GM18861 (cell line): Measurements from ENCODE around the gene PAWR.
"Not testable (repeated sequence)": the region's sequence is repeated elsewhere in the genome, so short reads cannot be mapped to it uniquely, and the experiment has no call there.

Source experiments
- ATAC-seq: cut with Tn5 transposase; IDR thresholded peaks from one replicate; pipeline ENCODE4 v1.9.1; 2021; ENCODE audit not compliant: unreplicated experiment

The PAWR gene

DNA sequence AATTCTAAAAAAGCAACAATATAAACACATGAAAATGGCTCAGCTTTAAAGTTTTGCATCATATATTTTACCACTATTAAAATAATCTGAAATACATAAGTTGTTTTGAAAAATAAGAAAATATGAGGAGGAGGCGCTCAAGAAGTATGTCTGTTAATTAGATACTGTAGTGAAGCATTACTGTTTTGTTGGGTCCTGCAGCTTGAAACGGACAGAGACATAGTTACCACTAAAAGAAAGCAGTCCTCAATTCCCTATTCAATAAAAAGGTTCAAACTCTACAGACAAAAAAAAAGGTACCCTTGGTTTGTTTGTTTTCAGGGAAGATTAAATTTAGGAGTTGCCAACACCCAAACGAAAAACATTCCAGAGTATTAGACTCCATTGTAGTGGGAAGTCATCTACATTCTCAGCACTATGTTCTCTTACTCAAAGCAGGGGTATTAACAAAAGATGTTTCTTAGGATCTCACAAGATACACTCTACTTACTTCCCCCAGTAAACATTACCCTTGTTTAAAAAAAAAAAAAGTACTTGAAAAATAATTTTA is 3.0 kb downstream of the PAWR start:
- no peak for ATAC-seq

DNA sequence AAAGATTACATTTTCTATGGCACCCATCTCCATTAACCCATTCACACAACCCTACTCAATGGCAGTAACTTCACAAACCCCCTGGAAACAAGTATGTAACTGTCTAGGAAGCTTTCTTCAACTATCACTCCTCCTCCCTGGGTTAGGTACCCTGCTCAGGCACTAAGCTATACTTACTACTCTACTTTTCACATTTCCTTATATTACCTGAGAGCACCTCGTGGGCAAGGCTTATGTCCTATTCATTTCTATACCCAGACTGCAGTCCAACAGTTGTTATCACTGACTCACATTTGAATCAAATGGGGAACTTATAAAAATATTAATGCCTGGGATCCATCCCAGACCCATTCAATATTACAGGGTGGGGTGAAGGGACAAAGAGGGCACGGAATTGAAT is 4.6 kb downstream of the PAWR start:
- ATAC-seq = no peak

DNA sequence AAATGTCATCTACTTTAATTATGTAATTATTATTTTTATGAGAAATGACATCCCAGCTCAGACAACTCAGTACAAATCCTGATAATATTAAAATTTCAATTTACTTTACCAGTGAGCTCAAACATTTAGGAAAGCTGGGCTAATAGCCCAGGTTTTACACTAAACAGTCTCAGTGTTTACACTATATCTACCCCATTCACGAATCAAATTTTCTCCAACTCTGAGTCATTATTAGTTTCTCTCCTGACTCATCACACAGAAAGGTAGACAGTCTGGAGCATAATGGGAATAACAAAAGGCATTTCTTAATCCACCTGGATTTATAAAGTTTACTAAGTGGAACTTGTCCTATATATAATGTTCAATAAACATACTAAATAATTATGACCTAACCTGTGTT is 5.7 kb downstream of the PAWR start:
- no peak for ATAC-seq

DNA sequence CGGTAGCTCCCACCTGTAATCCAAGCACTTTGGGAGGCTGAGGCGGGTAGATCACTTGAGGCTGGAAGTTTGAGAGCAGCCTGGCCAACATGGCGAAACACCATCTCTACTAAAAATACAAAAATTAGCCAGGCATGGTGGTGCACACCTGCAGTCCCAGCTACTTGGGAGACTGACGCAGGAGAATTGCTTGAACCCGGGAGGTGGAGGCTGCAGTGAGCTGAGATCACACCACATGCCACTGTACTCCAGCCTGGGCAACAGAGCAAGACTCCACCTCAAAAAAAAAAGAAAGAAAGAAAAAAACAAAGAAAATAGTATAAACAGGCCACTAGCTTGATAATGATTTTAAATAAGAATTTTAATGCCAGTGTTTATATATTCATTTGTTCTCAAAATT is 6.4 kb downstream of the PAWR start:
- ATAC-seq = not testable (repeated sequence)

DNA sequence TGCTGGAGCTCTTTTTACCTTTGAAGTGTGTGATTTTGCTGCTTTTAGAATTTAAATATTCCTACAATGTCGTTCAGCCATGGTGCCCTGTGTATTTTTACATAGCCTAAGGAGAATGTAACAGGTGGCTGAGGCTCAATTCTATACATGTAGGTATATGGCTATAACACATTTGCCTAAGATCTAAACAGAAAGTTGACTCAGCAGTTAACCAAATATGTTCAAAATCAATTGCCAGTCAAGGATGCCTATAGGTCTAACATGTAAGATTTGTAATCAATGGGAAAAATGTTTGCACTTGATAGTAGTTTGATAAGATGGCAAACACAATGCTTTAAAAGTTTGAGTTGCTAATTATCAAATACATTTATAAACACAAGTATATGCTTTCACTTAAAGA is 8.2 kb downstream of the PAWR start:
- no peak for ATAC-seq

DNA sequence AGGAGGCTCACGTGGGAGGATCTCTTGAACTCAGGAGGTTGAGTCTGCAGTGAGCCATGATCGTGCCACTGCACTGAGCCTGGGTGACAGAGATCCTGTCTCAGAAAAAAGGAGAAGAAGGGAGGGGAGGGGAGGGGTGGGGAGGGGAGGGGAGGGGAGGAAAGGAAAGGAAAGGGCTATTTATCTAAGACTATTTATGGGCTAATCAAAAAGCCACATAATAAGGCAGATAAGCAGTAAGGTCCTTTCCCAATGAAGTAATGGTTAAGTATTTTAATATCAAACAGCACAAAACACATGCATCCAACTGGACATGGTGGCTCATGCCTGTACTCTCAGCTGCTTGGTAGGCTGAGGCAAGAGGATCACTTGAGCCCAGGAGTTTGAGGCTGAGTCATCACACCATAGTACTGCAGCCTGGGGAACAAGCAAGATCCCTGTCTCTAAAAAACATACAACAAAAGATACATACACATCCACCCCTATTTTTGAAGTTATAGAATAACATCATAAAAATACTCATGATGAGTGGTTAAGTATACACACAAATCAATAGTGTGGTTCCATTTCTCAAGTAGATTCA is 9.7 kb downstream of the PAWR start:
- ATAC-seq = no peak

DNA sequence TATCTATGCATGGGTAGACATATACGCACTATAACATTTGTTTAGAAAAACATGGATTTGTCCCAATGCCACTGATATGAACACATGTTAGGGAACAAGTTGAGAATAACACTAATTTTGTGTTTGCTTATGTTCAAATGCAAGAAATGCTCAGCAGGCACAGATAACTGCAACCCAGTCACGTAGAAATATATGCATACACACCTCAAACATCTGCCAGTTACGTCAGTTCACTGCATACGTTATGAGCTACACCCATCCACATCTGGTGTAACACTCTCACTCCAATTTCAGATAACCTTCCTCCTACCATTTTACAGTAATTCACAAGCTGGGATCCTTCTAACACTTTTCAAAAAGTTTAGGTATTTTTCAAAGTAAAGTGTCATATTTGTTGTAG is 10.7 kb downstream of the PAWR start:
- ATAC-seq = no peak

DNA sequence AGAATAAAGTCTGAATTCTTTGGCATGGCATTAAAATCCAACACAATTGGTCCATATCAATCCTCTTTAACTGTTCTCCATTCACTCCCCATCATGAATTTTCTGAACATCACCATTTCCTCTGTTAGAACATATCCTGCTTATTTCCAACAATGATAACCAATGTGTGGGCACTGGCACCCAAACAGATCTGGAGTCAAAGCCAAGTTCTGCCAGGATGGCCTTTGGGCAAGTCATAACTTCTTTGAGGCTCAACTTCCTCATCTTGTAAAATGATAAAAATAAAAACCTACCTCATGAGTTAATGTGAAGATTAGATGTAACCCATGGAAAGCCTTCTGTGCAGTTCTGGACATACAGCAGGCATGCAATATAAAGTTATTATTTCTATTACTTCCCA is 12.5 kb downstream of the PAWR start:
- ATAC-seq = no peak

DNA sequence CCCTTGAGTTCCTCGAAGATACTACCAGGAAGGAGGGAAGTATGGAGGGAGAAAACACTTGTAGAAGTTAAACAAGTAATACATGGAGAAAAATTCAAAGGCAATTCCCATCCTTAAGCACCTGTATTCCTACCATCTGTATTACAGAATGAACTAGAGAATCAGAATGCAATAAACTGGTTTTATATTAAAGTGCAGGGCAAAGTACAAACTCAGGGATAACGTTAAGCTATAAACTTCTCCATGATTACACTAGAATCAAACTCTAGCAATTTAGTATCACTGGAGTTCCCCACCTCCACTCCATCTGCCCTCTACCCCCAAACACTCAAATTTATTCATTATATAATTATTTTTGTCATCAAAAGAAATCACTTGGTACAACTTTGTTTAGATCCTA is 13.1 kb downstream of the PAWR start:
- no peak for ATAC-seq

DNA sequence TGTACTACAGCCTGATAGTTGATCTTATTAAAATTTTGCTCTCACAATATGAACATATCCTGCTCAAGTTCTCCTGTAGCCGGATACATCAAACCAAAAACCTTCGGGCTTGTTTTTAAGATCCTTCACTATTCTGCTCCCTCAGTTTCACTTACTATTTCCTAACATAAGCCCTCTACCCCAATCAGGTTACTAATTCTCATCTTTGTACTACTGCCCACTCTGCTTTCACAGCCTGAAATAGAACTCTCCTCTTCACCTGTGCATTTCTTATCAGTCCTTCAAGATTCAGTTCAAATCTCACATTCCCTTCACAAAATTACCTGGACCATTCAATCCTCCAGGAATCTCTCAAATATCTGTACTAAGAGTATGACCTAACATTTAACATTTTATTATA is 14.2 kb downstream of the PAWR start:
- ATAC-seq = no peak

DNA sequence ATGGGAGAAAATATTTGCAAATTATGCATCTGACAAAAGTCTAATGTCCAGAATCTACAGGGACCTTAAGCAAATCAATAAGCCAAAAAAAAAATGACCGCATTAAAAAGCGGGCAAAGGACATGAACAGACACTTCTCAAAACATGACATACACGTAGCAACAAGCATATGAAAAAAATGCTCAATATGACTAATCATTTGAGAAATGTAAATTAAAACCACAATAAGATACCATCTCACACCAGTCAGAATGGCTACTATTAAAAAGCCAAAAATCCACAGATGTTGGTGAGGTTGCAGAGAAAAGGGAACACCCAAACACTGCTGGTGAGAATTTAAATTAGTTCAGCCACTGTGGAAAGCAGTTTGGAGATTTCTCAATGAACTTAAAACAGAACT is 16.1 kb downstream of the PAWR start:
- ATAC-seq = peak; percentile 68

DNA sequence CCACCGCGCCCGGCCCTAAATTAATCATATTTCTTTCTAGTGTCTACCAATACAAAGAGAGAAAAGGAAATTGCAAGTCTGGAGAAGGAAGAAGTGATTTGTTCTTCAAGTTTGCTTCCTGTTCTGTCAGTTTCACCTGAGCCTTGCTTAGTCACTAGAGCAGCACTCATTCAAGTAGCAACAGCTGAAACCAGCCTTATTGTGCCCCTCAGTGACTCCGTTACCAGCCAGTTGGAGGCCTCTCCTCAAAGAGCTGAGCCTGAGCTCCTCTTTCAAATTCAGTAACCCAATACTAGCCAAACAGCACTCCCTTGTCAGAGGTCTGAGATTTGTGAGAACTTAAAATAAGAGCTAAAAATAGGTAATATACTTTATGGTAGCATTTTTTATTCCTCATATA is 17.4 kb downstream of the PAWR start:
- no peak for ATAC-seq

DNA sequence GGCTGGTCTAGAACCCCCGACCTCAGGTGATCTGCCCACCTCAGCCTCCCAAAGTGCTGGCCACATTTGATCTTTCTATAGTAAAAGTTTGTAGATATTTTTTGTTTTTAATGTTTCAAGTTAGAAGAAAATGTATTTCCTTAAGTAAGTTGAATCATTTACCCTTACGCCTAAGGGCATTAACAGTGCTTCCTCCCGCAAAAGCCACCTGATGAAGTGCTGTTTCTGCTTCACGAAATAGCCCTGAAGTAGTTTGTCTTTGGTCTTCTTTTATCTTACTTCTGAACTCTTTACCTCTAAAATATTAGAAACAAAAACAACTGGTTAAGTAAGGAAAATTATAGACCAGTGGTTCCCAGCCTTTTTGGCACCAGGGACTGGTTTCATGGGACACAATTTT is 22.7 kb downstream of the PAWR start:
- no peak for ATAC-seq

DNA sequence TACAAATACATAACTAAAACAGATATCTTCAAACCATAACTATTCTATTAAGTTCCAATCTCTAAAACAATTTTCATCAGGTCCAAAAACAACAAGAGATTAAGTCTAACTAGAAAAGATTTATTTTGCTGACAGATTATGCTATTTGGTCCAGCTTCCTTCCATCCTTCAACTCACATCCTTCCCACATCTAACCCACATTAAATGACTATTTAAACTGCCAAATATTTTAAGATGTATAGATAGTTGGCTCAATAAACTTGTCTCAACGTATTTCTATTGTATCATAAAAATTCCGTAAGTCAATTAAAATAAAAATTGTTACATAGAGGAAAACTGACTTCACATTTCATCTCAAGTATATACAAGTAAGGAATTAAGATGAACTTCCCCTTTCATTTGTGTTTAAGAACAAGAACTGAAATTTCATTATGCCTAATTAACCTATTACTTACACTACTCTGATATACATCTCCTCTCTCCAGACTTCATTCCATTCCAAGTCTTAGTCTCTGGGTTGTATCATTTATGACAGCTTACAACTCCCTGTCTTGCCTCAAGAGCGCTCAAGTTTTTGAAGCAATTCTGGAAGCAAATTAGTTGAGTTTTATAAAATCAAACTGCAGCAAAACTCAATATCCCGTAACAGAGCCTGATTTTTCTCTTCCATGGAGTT is 25.4 kb downstream of the PAWR start:
- no peak for ATAC-seq

DNA sequence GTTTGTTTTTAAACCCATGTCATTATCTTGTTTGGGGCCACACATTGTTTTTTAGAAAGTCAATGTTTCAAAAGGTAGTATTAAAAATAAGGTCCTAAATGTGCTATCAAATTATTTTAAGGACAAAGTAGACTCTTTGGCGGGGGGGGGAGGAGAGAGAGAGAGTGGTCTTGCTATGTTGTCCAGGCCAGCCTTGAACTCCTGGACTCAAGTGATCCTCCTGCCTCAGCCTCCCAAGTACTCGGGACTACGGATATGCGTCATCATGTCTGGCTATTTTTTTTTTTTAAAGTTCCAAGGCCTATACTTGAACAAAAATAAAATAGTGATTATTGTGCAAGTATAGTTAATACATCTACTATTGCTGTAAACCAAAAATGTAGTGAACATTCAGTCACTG is 26.2 kb downstream of the PAWR start:
- no peak for ATAC-seq

DNA sequence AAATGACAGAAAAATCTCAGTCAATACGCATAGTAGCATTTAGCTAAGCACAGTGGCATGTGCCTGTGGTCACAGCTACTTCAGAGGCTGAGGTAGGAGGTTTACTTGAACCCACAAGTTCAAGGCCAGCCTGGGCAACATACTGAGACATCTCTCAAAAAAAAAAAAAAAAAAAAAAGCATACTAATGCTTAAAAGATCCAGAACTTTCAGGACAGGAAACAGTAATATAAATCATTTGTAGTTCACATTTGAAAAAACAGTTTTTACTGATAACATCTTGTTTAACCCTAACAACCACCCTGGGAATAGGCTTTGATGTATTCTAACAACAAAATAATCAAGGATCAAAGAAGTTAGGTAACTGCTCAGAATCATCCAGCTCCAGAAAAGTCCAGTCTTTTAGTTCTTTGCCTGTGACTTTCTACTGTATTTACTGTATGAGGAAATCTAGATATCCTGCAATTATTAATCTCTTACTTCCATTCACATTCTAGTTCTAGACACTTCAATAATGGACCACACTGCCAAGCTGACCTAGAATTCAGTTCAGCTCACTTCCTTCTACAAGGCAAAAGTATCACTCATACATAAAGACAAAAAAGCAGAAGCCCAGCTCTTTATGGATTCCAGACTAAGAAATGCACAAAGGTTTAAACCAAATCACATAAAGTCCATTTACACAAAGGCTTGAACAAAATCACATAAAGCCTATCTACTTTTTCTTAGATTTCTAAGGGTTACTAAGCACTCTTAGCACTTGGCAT is 28.5 kb downstream of the PAWR start:
- no peak for ATAC-seq

DNA sequence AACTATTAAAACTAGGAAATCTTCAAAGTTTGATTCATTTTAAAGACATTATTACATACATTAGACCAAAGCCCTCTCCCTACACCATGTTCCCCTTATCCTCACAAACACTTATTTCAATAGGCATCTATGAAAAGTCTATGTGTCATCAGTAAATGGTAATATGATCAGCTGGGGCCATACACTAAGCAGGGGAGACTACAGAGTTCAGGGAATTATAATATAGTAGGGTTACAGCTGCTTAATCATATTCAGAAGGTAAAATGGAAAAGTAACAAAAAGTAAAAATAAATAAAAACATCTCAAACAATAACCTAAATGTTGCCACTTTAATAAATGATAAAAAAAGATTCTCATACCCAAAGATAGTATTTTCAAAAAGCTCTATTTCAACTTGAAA is 29.1 kb downstream of the PAWR start:
- no peak for ATAC-seq

DNA sequence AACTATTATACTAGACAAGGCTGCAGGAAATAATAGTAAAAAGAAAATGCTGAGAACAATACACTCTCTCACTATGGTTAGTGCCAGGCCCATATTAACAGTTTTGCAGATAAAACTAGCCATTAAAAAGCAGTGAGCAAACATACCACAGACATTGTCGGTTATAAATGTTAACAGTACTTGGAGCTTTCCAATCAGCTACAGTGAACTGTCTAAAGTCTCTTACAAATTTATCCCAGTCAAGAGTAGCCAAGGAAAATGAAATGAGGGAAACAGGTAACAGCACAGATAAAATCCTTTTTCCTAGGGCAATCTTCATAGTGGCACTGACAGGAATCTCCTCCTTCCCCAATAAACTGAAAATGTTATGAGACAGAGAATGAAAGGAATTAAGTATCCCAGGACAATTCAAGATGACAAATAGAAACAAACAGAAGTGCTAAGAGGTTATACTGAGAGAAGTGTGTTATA is 30.8 kb downstream of the PAWR start:
- ATAC-seq = no peak

DNA sequence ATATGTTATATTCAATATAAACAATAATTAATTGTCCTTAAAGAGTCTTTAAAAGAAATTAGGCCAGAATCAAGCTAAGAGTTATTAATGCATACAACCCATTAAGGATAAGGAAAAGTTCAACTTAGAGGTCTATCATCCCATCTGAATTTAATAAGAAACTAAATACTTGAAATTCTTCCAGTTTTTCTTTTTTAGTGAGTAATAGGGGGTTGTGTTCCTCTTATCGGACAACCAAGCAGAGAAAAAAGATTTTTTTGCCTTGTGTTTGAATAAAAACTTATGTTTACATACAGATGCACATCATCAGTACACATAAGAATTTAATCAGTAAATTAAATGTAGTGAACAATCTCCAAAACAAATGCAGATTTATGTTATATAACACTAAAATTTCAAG is 32.5 kb downstream of the PAWR start:
- ATAC-seq = no peak

DNA sequence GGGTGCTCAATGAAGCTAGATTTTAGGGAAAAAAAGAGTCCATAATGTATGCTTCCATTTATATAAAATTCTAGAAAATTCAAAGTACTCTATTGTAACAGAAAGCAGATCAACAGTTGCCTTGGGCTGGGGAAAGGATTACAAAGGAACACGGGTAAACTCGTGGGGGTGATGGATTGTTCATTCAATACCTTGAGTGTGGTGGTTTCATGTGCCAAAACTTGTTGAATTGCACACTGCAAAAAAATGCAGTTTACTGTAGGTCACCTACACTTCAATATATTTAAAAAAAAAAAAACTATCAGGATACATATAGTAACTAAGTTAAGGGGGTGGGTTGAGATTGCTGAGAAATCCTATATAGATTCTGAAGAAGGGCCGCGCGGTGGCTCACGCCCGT is 33.6 kb downstream of the PAWR start:
- no peak for ATAC-seq

DNA sequence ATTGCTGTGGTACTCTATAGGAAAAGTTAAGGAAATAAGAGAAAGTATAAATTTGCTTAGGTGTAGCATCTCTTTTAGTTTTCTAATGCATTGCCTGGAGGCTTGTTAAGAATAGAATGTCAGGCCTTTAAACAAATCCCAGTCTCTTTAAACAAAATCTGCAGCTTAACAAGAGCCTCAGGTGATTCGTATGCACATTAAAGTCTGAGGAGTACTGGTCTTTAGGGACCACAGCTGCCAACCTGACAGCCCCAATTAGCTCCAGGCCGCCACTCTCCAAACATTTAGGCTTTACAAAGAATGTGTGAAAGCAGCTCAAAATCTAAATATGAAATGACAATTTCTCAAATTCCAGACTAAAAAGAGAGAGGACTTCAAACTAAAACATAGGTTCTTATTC is 35.7 kb downstream of the PAWR start:
- ATAC-seq = no peak

DNA sequence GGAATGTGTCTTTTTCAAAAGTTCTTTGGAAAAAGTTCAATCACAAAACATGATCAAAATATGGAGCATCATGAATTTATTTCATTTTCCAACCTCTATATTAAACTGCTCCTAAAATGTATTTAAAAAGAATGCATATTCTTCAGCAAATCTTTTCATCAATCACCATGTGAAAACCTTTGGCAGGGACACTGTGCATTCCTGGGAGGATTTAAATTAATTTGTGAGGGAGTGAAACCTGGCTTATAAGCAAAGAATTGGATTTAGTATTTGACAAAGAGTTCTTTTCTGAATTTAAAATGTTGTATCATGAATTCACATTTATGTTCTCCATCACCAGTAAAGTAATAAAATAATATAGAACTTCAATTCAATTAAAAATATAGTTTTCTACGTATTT is 38.2 kb downstream of the PAWR start:
- ATAC-seq = no peak
